GM20000 (cell line): ENCODE measurements around the gene MEIOSIN.

Source experiments
- DNase-seq: peaks from one replicate; pipeline ENCODE4 v3.0.0; 2012; ENCODE audit warnings: low spot score
- TF ChIP-seq, protein P1 (sequence below): IDR thresholded peaks from 2 replicates; pipeline ENCODE4 v1.5.1; 2012; ENCODE audit warnings: mild to moderate bottlenecking, control low read depth; ENCODE audit errors: extremely low read depth, missing control alignments

Gene MEIOSIN

DNA sequence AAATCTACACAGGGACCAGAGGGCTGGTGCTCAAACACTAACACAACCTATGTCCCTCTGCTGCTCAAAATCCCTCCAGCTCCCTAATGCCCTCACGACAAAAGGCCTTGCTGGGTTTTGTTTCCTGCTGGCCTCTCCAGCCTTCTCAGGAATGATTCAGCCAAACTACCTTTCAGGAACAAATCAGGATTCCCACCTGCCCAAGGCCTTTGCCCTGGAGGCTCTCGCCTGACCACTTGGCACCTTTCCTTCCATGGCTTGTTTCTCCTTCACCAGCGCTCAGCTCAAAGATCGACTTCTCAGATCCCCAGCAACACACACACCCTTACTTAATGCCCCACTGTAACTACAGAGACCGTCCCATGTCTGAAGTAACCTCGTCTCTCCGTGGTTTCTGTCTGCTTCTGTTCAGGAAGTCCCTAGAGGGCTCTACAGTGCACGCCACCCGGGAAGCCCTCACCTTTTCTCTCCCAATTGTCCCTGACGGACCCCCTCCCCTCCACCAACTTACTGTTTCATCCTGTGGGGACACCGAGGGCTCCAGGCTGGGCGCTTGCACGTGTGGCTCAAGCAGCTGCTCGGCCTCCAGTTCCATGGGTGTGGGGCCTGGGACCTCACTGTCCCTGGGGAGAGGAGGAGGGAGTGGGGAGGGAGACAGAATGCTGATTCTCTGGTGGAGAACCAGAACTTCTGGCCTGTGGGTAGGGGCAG is 39.0 kb downstream of the MEIOSIN start:
- TF ChIP-seq, protein P1, sequence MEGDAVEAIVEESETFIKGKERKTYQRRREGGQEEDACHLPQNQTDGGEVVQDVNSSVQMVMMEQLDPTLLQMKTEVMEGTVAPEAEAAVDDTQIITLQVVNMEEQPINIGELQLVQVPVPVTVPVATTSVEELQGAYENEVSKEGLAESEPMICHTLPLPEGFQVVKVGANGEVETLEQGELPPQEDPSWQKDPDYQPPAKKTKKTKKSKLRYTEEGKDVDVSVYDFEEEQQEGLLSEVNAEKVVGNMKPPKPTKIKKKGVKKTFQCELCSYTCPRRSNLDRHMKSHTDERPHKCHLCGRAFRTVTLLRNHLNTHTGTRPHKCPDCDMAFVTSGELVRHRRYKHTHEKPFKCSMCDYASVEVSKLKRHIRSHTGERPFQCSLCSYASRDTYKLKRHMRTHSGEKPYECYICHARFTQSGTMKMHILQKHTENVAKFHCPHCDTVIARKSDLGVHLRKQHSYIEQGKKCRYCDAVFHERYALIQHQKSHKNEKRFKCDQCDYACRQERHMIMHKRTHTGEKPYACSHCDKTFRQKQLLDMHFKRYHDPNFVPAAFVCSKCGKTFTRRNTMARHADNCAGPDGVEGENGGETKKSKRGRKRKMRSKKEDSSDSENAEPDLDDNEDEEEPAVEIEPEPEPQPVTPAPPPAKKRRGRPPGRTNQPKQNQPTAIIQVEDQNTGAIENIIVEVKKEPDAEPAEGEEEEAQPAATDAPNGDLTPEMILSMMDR = no peak
- DNase-seq = no peak

DNA sequence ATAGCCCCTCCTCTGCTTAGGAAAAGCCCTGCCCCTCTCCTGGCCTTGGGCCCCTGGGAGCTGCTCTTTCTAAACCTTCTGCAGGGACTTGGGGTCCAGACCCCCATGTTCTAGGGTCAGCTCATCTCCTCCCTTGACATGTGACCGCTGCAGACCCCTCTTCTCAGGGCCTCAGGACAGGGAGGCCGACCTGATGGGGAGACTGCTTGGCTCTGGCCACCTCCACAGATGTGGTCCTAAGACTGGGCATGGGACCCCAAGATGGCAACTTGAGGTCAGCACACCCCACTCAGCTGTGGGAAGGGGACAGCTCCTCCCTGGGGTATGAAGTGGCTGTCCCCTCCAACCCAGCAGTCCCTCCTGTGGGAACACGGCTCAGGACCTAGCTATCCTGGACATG is 39.7 kb downstream of the MEIOSIN start:
- TF ChIP-seq, protein P1 = no peak
- no peak for DNase-seq

DNA sequence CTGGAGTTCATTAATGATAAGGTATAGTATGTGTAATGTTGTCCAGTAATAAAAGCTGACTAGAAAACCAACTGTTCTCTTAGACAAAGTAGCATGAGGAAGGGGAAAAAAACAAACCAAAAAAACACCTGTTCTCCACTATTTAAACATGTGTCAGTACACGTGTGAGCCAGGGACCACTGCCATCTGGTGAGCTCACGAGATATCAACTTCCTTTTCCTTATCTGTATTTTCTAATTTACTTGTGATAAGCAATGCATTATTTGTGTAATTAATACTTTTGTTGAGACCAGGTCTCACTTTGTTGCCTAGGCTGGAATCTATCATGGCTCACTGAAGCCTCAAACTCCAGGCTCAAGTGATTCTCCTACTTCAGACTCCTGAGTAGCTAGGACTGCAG is 40.1 kb downstream of the MEIOSIN start:
- TF ChIP-seq, protein P1 = no peak
- no peak for DNase-seq

DNA sequence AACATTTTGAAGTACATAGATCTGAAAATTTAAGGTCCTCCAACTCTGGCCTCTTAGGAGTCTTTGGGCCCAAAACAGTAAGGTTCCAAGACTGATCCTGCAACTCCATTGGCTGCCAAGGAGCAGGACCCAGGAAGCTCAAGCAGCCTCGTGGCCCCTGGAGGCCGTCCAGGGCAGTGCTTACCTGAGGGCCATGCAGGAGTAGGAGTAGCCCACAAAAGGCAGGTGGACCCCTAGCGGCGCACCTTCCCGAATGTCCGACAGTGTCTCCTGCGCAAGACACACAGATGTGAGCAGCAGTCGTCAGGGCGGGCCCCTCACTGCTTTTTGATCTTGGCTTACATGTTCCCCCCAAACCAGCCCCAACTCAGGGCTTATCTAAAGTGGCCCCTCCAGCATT is 41.5 kb downstream of the MEIOSIN start:
- no peak for DNase-seq
- TF ChIP-seq, protein P1 = no peak

DNA sequence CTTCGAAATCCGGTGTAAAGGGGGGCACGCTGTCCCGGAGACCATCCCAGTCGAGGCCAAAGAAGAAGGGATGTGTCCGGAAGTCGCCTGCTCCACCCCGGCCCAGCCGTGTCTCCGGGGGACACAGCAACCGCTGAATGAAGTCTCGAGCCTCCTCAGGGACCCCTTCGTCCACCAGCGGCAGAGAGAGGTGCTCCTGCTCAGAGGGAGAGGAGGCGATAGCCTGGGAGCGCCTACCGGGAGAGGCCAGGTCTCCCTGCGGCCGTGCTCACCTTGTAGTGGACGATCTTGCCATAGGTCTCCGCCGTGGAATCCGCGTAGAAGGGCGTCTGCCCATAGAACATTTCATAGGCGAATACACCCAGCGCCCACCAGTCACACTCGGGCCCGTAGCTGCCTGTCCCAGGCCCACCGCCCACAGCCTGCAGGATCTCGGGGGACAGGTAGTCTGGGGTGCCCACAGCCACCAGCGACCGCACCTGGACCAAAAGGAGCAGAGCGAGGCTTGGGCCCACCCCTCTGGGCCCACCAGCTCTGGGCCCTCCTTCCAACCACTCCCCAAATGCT is 44.2 kb downstream of the MEIOSIN start:
- TF ChIP-seq, protein P1 = no peak

DNA sequence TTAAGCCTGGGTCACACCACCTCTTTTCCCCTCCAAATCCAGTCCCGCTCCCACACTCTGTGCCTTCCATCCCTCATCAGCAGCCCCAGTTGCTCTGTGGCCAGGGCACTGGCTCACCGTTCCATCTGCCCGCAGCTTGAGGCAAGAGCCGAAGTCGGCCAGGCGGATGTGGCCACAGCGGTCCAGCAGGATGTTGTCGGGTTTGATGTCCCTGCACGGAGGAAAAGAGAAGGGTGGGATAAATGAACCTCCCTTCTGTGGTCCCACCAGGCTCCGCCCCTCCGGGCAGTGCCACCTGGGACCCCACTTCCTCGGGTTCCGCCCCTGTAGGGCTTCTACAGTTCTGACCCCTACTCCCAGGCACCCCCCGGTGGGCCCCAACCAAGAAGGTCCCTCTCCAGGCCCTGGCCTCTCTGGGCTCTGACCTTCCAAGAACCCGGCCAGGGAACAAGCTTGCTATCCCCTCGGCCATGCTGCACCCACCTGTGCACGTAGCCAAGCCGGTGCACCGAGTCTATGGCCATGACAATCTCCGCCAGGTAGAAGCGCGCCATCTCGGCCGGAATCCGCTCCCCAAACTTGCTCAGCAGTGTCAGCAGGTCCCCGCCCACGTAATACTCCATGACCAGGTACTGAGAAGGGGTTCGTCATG is 44.9 kb downstream of the MEIOSIN start:
- TF ChIP-seq, protein P1 = no peak

More for the DNA sequence above, 44.2 kb downstream of the MEIOSIN start:
- no peak for DNase-seq

More for the DNA sequence above, 44.9 kb downstream of the MEIOSIN start:
- no peak for DNase-seq
